ENCODE measurements around the gene DOCK1. TPM values are rescaled to one million over a fixed set of nuclear protein-coding genes. Genes with fewer than 3 reads are reported as not detected.

The DOCK1 gene
- polyA plus RNA-seq, 1 of the 3 experiments (the other 2 are of a cell fraction): 15.5 TPM

GRCh38 chr10:127318396-127318795 lies 413.2 kb downstream of the DOCK1 start:
- Histone ChIP-seq H3K9me2 (no peaks in the 10 kb centered on the region), H4K20me1 (ENCODE audit: insufficient read depth) (no peaks in the 10 kb centered on the region), H3K9me3 (no peaks in the 10 kb centered on the region), H3K9ac (no peak overlapping the region), H3K4me2 (no peak overlapping the region), H3F3A (replicated peaks; ENCODE audit: insufficient read depth) (no peaks in the 10 kb centered on the region), H3K36me3 (replicated peaks in 1 of 2; ENCODE audit: control insufficient read depth in 1 of 2, insufficient read depth in 2 of 2, low read length in 1 of 2) (no peaks in the 10 kb centered on the region), H3K27ac (ENCODE audit: low read depth in 2 of 2, low read length in 1 of 2) (no peak overlapping the region), H3K4me3 (ENCODE audit: low read depth in 2 of 2, low read length in 1 of 2) (no peak overlapping the region), H3K27me3 (ENCODE audit: insufficient read depth) (no peaks in the 10 kb centered on the region), H2AFZ (ENCODE audit: low read depth) (no peak overlapping the region), H3K79me2 (ENCODE audit: insufficient read depth) (no peaks in the 10 kb centered on the region), H3K4me1 (ENCODE audit: control insufficient read depth in 1 of 2, insufficient read depth in 2 of 2, low read depth in 1 of 2, low read length in 1 of 2) (no peaks in the 10 kb centered on the region; a peak in 2 of 4 replicates)
- TF ChIP-seq TEAD4 (IDR thresholded peaks at IDR 0.05; ENCODE audit: borderline replicate concordance, insufficient read depth) (no peak), RXRA (IDR thresholded peaks at IDR 0.05; ENCODE audit: borderline replicate concordance, low read depth) (no peak), ZBTB33 (IDR thresholded peaks at IDR 0.05; ENCODE audit: borderline replicate concordance, low read depth) (no peak), CTCF (IDR thresholded peaks at IDR 0.05) (no peak), RFX5 (IDR thresholded peaks at IDR 0.05; ENCODE audit: low read length) (no peak), GABPA (IDR thresholded peaks at IDR 0.05; ENCODE audit: low read depth) (no peak), NFIC (IDR thresholded peaks at IDR 0.05; ENCODE audit: borderline replicate concordance) (no peak), TCF12 (IDR thresholded peaks at IDR 0.05) (no peak), FOXJ3 (CRISPR knock-in tag; IDR thresholded peaks at IDR 0.05) (no peak), POLR2AphosphoS5 (IDR thresholded peaks at IDR 0.05; ENCODE audit: low read depth, low read length) (no peak), EZH2phosphoT487 (IDR thresholded peaks at IDR 0.05; ENCODE audit: borderline replicate concordance, low read depth) (no peak), TAF1 (IDR thresholded peaks at IDR 0.05; ENCODE audit: borderline replicate concordance, low read depth, low read length) (no peak), CHD2 (IDR thresholded peaks at IDR 0.05; ENCODE audit: low read length, partially characterized antibody) (no peak), FOSL2 (IDR thresholded peaks at IDR 0.05; ENCODE audit: borderline replicate concordance, low read depth) (no peak)
- TF ChIP-seq, protein P1, sequence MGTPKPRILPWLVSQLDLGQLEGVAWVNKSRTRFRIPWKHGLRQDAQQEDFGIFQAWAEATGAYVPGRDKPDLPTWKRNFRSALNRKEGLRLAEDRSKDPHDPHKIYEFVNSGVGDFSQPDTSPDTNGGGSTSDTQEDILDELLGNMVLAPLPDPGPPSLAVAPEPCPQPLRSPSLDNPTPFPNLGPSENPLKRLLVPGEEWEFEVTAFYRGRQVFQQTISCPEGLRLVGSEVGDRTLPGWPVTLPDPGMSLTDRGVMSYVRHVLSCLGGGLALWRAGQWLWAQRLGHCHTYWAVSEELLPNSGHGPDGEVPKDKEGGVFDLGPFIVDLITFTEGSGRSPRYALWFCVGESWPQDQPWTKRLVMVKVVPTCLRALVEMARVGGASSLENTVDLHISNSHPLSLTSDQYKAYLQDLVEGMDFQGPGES (IDR thresholded peaks at IDR 0.05; ENCODE audit: low read depth, low read length): no peak
- ChIA-PET POLR2A (no interaction called here), CTCF (no interaction called here)
- 94% methylated on average over 5 of the region's 6 CpGs for WGBS (ENCODE audit: low lambda C conversion rate)
- DNase-seq: no peak

All from SK-N-SH (cell line).